GM06990 (cell line): ENCODE data around the gene RYR2.
A peak's percentile ranks its signal among the peaks of the same experiment; 100 is the strongest.
"Not testable (repeated sequence)": the region's sequence is repeated elsewhere in the genome, so short reads cannot be mapped to it uniquely, and the experiment has no call there.

ENCODE experiments used
- DNase-seq: peaks from one replicate; pipeline ENCODE4 v3.0.0-alpha.2; 2011; ENCODE audit not compliant: insufficient read length; ENCODE audit errors: extremely low read depth
- H3K27me3 ChIP-seq: replicated peaks from 2 replicates; pipeline ENCODE4 v1.6.0; 2011; ENCODE audit warnings: low read length; ENCODE audit not compliant: control insufficient read depth, insufficient read depth
- H3K36me3 ChIP-seq: 2 replicates; pipeline ENCODE4 v1.5.1; 2011; ENCODE audit warnings: low read length; ENCODE audit not compliant: control insufficient read depth, insufficient read depth
- H3K4me3 ChIP-seq: replicated peaks from 2 replicates; pipeline ENCODE4 v1.5.1; 2011; ENCODE audit warnings: low read depth, mild to moderate bottlenecking, control low read depth, low read length
- TF ChIP-seq, protein P1 (sequence below): IDR thresholded peaks from 2 replicates; pipeline ENCODE4 v1.5.1; 2011; ENCODE audit warnings: low read length, control low read depth, mild to moderate bottlenecking, inconsistent platforms; ENCODE audit not compliant: insufficient read depth, poor library complexity, severe bottlenecking

RYR2 gene

DNA sequence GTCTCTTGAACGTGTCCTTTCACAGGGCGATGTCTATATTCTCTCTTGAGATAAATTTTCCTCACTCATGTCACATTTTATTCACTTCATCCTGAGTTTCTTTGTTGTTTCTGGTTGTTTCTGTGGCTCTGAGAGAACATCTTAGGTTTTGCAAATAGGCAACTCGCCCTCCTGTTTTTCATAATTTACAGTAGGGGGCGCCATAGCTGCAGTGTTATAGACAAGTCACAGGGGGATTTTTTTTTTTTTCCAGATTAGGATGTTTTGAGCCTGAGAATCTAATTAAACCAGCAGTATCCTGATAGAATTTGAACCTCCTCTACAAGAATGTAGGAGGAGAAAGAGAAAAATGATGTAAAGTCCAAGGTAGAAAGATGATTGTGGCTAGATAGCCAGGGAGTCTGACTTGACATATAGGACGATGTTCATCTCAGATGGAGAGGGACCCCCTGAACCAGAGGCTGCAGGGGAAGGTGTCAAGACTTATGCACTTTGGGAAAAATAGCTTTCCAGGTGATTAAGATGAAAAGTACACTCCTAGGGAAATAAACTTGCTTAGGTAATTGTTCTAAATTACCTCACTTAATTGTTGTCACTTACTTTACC lies 772.4 kb downstream of the RYR2 start:
- DNase-seq: no peak
- no peak overlapping the region for H3K4me3 ChIP-seq

DNA sequence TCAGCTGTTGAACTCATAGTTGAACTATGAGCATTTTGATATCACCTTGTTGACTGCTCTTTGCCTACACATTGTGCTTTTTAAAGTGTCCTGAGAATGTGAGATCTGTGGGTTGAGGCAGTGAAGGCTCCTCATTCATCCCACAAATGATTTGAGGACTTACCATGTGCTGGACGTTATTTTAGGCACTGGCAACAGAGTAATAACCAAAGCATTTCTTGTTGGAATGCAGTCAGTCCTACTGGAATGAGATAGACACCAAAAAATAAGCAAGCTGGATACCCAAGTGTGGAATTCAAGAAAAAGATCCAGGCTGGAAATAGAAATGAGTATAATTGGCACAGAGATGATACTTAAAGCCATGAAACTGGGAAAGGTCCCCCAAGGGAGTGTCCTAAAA lies 775.3 kb downstream of the RYR2 start:
- TF ChIP-seq, protein P1, sequence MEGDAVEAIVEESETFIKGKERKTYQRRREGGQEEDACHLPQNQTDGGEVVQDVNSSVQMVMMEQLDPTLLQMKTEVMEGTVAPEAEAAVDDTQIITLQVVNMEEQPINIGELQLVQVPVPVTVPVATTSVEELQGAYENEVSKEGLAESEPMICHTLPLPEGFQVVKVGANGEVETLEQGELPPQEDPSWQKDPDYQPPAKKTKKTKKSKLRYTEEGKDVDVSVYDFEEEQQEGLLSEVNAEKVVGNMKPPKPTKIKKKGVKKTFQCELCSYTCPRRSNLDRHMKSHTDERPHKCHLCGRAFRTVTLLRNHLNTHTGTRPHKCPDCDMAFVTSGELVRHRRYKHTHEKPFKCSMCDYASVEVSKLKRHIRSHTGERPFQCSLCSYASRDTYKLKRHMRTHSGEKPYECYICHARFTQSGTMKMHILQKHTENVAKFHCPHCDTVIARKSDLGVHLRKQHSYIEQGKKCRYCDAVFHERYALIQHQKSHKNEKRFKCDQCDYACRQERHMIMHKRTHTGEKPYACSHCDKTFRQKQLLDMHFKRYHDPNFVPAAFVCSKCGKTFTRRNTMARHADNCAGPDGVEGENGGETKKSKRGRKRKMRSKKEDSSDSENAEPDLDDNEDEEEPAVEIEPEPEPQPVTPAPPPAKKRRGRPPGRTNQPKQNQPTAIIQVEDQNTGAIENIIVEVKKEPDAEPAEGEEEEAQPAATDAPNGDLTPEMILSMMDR: no peak
- DNase-seq: no peak
- no peak overlapping the region for H3K4me3 ChIP-seq
- H3K27me3 ChIP-seq: no peaks in the 10 kb centered on the region
- no peaks in the 10 kb centered on the region for H3K36me3 ChIP-seq

More for the DNA sequence above, 772.4 kb downstream of the RYR2 start:
- Histone ChIP-seq H3K27me3 (no peaks in the 10 kb centered on the region), H3K36me3 (no peaks in the 10 kb centered on the region)
- TF ChIP-seq, protein P1: peak; percentile 39

DNA sequence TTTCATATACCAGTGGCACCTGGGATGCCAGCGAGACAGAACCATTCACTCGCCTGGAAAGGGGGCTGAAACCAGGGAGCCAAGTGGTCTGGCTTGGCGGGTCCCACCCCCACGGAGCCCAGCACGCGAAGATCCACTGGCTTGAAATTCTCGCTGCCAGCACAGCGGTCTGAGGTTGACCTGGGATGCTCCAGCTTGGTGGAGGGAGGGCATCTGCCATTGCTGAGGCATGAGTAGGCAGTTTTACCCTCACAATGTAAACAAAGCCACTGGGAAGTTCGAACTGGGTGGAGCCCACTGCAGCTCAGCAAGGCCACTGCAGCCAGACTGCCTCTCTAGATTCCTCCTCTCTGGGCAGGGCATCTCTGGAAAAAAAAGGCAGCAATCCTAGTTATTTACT lies 778.6 kb downstream of the RYR2 start:
- not testable (repeated sequence) for H3K36me3 ChIP-seq, DNase-seq, H3K4me3 ChIP-seq, H3K27me3 ChIP-seq

DNA sequence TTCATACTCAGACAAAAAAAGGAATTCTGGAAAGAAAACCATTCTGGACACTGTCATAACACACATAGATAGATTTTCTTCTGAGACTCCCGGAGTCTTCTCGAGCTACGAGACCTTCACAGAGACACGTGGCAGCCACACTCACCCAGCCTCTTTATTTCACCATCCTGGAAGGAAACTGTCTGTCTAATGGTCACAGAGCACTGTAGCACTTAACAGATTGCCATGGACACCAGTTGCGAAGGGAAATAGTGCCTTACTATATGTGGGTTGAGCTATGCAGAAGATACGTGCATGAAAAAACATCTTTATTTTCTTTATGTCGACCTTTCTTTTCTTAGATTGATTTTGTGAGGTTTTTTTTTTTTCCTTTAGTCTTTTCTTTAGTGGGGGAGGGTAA lies 790.9 kb downstream of the RYR2 start:
- TF ChIP-seq, protein P1: no peak

DNA sequence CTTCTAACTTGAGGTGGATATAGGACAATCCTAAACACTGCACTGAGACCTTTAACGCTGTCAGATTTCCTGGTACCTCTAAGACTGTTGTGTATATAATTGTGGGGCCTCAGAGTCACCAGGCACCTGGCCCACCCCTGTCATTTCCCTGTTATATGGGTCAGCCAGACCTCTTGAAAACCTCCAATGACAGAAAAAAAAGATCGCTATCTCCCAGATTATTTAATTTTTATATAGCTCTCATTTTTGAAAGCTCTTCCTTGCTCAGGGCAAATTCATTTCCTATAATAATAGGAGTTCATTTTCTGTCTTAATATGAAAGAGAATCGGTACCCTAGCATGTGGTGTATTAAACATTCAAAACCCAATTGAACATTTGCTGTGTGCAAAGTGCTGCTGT lies 792.1 kb downstream of the RYR2 start:
- TF ChIP-seq, protein P1: no peak
- H3K27me3 ChIP-seq: no peaks in the 10 kb centered on the region
- H3K4me3 ChIP-seq: no peak overlapping the region
- DNase-seq: no peak
- H3K36me3 ChIP-seq: no peaks in the 10 kb centered on the region

More for the DNA sequence above, 790.9 kb downstream of the RYR2 start:
- no peaks in the 10 kb centered on the region for H3K27me3 ChIP-seq
- H3K4me3 ChIP-seq: no peak overlapping the region
- DNase-seq: no peak
- H3K36me3 ChIP-seq: no peaks in the 10 kb centered on the region

DNA sequence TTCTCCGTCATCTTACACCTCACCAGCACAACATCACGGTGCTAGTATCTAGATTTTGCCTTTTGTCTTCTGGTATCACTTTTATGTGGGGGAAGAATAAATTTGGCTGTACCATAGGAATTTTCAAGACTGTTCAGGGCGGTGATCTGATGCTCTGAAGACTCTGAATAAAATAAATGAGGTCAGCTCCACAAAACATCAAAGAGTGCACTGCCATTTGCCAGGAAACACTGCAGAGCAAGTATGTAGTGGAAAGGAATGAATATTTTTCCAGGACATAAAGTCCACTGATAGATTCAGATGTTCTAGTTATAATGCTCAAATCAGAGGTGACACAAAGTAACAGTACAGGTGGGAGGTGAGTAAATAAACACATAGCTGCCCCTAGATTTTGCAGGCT lies 792.5 kb downstream of the RYR2 start:
- TF ChIP-seq, protein P1: no peak

More for the DNA sequence above, 792.5 kb downstream of the RYR2 start:
- H3K4me3 ChIP-seq: no peak overlapping the region
- no peaks in the 10 kb centered on the region for H3K36me3 ChIP-seq
- no peaks in the 10 kb centered on the region for H3K27me3 ChIP-seq
- no peak for DNase-seq
